HG02981 (cell line): ENCODE results near the gene ATP9A.

ENCODE experiments used
- ATAC-seq: cut with Tn5 transposase; IDR thresholded peaks from one replicate; pipeline ENCODE4 v1.9.1; 2021; ENCODE audit warnings: mild to moderate bottlenecking, moderate library complexity; ENCODE audit not compliant: unreplicated experiment

The ATP9A gene

GRCh38 chr20:51560550-51561307, 207.5 kb downstream of the ATP9A start:
- no peak for ATAC-seq

GRCh38 chr20:51560042-51560441, 208.1 kb downstream of the ATP9A start:
- no peak for ATAC-seq

- no peak for ATAC-seq
Measured at GRCh38 chr20:51554538-51555165, 213.5 kb downstream of the ATP9A start.

- no peak for ATAC-seq
Measured at GRCh38 chr20:51553897-51554486, 214.2 kb downstream of the ATP9A start.

GRCh38 chr20:51551186-51551585, 217.0 kb downstream of the ATP9A start:
- no peak for ATAC-seq

- no peak for ATAC-seq
Measured at GRCh38 chr20:51549474-51549873, 218.7 kb downstream of the ATP9A start.

- no peak for ATAC-seq
Measured at GRCh38 chr20:51547951-51548350, 220.2 kb downstream of the ATP9A start.
